ENCODE measurements around the gene MAPK12. TPM values are rescaled to one million over a fixed set of nuclear protein-coding genes. Genes with fewer than 3 reads are reported as not detected.

The MAPK12 gene
- total RNA-seq, 1 donor from 2014 or later = 27.3 TPM

DNA sequence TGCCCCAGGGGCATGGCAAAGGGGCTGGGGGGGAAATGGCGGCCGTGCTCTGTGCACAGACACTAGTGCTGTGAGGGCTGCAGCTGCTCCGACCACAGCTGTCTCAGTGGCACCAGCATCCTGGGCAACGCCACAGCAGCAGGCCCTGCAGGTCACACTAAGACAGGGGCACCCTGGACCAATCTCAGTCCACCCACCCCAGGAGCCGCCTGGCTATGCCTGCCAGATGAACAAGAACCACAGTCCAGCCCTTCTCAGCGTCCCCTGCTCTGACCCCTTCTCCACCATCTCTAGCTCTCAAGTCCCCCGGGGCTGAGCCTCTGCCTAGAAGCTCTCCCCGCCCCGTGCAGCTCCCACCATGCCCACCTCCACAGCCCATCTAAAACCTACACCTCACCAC is 33.1 kb downstream of the MAPK12 start:
- no peaks in the 10 kb centered on the region for H3K4me1 Mint-ChIP-seq (ENCODE audit: unreplicated experiment)
- TF ChIP-seq, protein P1, sequence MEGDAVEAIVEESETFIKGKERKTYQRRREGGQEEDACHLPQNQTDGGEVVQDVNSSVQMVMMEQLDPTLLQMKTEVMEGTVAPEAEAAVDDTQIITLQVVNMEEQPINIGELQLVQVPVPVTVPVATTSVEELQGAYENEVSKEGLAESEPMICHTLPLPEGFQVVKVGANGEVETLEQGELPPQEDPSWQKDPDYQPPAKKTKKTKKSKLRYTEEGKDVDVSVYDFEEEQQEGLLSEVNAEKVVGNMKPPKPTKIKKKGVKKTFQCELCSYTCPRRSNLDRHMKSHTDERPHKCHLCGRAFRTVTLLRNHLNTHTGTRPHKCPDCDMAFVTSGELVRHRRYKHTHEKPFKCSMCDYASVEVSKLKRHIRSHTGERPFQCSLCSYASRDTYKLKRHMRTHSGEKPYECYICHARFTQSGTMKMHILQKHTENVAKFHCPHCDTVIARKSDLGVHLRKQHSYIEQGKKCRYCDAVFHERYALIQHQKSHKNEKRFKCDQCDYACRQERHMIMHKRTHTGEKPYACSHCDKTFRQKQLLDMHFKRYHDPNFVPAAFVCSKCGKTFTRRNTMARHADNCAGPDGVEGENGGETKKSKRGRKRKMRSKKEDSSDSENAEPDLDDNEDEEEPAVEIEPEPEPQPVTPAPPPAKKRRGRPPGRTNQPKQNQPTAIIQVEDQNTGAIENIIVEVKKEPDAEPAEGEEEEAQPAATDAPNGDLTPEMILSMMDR (IDR thresholded peaks at IDR 0.05) = no peak
- no peaks in the 10 kb centered on the region for H3K9me3 Mint-ChIP-seq (ENCODE audit: unreplicated experiment)
- DNase-seq (ENCODE audit: extremely low spot score, unreplicated experiment) = no peak
- no peak overlapping the region for H3K4me3 Mint-ChIP-seq (ENCODE audit: unreplicated experiment)
- H3K36me3 Mint-ChIP-seq (ENCODE audit: unreplicated experiment) = peaks cover 25% of the 10 kb centered on the region
- no peak overlapping the region for H3K27ac Mint-ChIP-seq (ENCODE audit: unreplicated experiment)
- H3K27me3 Mint-ChIP-seq (ENCODE audit: unreplicated experiment) = no peaks in the 10 kb centered on the region

DNA sequence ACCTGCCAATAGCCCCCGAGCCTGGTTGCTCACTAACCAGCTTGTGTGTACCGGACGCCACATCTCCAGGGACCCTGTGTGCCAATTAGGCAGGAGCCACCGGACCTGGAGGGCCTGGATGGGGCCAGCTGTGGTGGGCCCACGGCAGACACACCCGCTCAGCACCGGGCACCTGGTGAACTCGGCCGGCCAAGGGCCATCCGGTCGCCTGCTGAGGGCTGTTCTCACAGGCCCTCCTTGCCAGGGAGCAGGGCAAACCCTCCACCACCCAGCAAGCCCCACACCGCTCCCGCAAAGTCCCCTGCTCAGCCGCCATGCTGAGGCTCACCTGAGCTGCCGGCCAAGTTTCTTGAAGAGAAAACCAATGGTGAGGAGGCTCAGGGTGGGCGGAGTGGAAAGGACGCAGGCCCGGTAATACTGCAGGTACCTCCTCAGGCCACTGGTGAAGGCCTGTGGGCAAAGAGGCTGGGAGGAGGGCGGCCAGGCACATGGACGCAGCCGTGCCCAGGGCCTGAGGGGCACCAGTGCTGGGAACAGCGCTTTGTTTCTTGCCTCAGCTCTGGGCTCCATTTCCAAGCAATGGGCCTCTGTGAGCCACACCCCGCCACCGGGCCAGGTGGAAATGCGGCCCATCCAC is 33.8 kb downstream of the MAPK12 start:
- no peak overlapping the region for H3K4me3 Mint-ChIP-seq (ENCODE audit: unreplicated experiment)
- no peak for DNase-seq (ENCODE audit: extremely low spot score, unreplicated experiment)

DNA sequence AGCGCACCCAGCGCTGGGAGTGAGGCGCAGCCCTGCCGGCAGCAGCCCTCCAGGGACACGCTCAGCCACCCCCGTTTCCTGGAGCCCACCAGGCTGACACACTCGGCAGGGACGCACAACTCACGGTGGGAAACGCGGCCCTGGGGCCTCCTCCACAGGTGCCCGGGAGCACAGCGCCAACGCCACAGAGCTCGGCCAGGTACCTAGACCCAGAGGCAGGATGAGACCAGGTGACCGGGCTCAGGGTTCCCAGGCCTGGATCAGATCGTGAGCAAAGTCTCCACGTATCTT is 34.7 kb downstream of the MAPK12 start:
- Mint-ChIP-seq H3K27ac (ENCODE audit: unreplicated experiment) (no peak overlapping the region), H3K9me3 (ENCODE audit: unreplicated experiment) (no peaks in the 10 kb centered on the region), H3K4me1 (ENCODE audit: unreplicated experiment) (no peaks in the 10 kb centered on the region), H3K4me3 (ENCODE audit: unreplicated experiment) (no peak overlapping the region), H3K27me3 (ENCODE audit: unreplicated experiment) (no peaks in the 10 kb centered on the region), H3K36me3 (ENCODE audit: unreplicated experiment) (peaks cover 32% of the 10 kb centered on the region)
- TF ChIP-seq, protein P1 (IDR thresholded peaks at IDR 0.05) = no peak
- DNase-seq (ENCODE audit: extremely low spot score, unreplicated experiment) = no peak

More for the DNA sequence above, 33.8 kb downstream of the MAPK12 start:
- no peaks in the 10 kb centered on the region for H3K4me1 Mint-ChIP-seq (ENCODE audit: unreplicated experiment)
- H3K27ac Mint-ChIP-seq (ENCODE audit: unreplicated experiment) = no peak overlapping the region
- TF ChIP-seq, protein P1 (IDR thresholded peaks at IDR 0.05) = no peak
- H3K27me3 Mint-ChIP-seq (ENCODE audit: unreplicated experiment) = no peaks in the 10 kb centered on the region
- peaks cover 26% of the 10 kb centered on the region for H3K36me3 Mint-ChIP-seq (ENCODE audit: unreplicated experiment)
- H3K9me3 Mint-ChIP-seq (ENCODE audit: unreplicated experiment) = no peaks in the 10 kb centered on the region

DNA sequence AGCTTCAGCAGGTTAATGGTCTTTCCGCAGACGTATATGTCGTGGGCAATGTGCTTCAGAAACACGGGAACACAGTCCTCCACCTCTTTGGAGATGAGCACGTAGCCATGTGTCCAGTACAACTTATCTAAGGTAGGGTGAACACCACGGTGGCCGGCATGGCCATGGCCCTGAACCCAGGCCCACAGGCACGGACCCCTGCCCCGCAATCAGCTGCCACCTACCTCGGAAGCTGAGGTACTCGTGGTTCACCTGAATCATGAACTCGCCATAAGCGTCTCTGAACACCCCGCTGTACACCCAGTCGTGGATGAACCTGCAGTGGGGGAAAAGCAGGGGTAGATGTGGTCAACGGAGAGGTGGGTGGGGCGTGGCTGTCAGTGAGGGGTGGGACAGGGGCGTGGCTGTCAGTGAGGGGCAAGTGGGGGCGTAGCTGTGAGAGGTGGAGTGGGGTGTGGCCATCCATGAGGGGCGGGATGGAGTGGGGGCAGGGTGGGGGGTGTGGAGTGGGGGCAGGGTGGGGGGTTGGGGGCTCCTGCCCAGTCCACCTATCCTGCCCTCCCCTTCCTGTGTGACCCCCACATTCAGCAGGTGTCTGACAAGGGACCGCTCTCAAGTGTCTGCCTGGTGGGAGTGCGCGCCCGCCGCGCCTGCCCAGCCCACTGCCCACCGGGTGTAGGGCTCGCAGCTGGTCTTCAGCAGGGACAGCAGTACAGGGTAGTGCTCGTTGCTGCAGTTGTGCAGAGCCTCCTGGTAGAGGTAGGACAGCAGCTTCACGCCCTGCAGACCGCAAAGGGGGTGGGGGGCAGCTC is 35.2 kb downstream of the MAPK12 start:
- DNase-seq (ENCODE audit: extremely low spot score, unreplicated experiment) = no peak
- Mint-ChIP-seq H3K27me3 (ENCODE audit: unreplicated experiment) (no peaks in the 10 kb centered on the region), H3K9me3 (ENCODE audit: unreplicated experiment) (no peaks in the 10 kb centered on the region), H3K4me3 (ENCODE audit: unreplicated experiment) (no peak overlapping the region), H3K4me1 (ENCODE audit: unreplicated experiment) (no peaks in the 10 kb centered on the region), H3K27ac (ENCODE audit: unreplicated experiment) (no peak overlapping the region), H3K36me3 (ENCODE audit: unreplicated experiment) (peaks cover 32% of the 10 kb centered on the region)
- TF ChIP-seq, protein P1 (IDR thresholded peaks at IDR 0.05) = no peak

DNA sequence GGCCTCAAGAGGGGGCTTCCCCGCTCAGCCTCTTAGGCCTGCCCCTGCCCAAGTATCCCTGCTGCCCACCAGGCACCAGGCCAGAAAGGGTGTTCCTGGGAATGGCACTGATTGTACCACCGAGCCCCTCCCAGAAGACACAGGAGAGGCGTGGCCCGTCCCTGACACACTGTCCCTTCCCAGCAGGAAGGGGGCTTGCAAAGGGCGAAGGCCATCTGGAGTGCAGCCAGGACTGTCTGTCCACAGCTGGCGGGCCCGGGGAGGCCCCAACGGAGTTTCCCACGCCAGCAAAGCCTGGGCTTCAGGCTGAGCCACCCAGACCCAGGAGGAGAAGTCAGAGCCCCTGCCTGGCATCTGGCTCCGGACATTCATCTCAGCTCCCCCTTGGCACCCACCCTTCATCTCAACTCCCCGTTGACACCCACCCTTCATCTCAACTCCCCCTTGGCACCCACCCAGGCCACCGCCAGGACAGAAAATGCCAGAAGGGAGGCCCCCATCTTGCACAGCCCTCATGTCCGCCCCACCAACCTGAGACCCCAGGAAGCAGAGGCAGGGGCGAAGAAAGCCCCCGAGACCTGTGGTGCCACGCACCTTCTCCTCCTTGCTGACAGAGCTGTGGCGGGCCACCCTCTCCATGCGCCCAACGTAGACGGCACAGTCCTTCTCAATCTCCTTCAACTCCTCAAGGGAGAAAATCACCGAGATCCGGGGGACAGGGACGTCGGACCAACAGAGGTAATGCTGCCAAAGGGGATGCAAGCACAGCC is 36.1 kb downstream of the MAPK12 start:
- H3K9me3 Mint-ChIP-seq (ENCODE audit: unreplicated experiment) = no peaks in the 10 kb centered on the region
- no peak overlapping the region for H3K4me3 Mint-ChIP-seq (ENCODE audit: unreplicated experiment)
- no peak for DNase-seq (ENCODE audit: extremely low spot score, unreplicated experiment)
- no peak overlapping the region for H3K27ac Mint-ChIP-seq (ENCODE audit: unreplicated experiment)
- peaks cover 33% of the 10 kb centered on the region for H3K36me3 Mint-ChIP-seq (ENCODE audit: unreplicated experiment)
- TF ChIP-seq, protein P1 (IDR thresholded peaks at IDR 0.05) = no peak
- no peaks in the 10 kb centered on the region for H3K4me1 Mint-ChIP-seq (ENCODE audit: unreplicated experiment)
- no peaks in the 10 kb centered on the region for H3K27me3 Mint-ChIP-seq (ENCODE audit: unreplicated experiment)
